HG03025 (cell line): ENCODE measurements around the gene LRRTM1.

Source experiments
- ATAC-seq: cut with Tn5 transposase; IDR thresholded peaks from one replicate; pipeline ENCODE4 v1.9.1; 2021; ENCODE audit warnings: mild to moderate bottlenecking, moderate library complexity; ENCODE audit not compliant: unreplicated experiment, low FRiP score

Gene LRRTM1

GRCh38 chr2:80252294-80252986, 52.1 kb downstream of the LRRTM1 start:
- no peak for ATAC-seq
